Duodenal mucosa (tissue), 2 donors: ENCODE data around the gene LYZL4.

ENCODE experiments used
- H3K27ac ChIP-seq: one replicate; pipeline ENCODE4 v1.7.0; 2013; ENCODE audit warnings: low read depth, low read length
- H3K27me3 ChIP-seq, 2 donors: one replicate each; pipeline ENCODE4 v1.7.0; 2013; ENCODE audit warnings: low read length in 2 of 2, control low read depth in 1 of 2; ENCODE audit not compliant: insufficient read depth in 2 of 2, control insufficient read depth in 1 of 2
- H3K36me3 ChIP-seq, 2 donors: one replicate each; pipeline ENCODE4 v1.7.0; 2013; ENCODE audit warnings: low read length in 2 of 2, control low read depth in 1 of 2; ENCODE audit not compliant: insufficient read depth in 2 of 2, control insufficient read depth in 1 of 2
- H3K4me1 ChIP-seq, 2 donors: one replicate each; pipeline ENCODE4 v1.7.0; 2013; ENCODE audit warnings: low read length in 2 of 2, control low read depth in 1 of 2; ENCODE audit not compliant: insufficient read depth in 2 of 2, control insufficient read depth in 1 of 2
- H3K4me3 ChIP-seq, 2 donors: one replicate each; pipeline ENCODE4 v1.7.0; 2013; ENCODE audit warnings: low read length in 2 of 2, low read depth in 1 of 2
- H3K9ac ChIP-seq, 2 donors: one replicate each; pipeline ENCODE4 v1.7.0; 2013; ENCODE audit warnings: low read length in 2 of 2, low read depth in 1 of 2
- H3K9me3 ChIP-seq, 2 donors: one replicate each; pipeline ENCODE4 v1.7.0; 2013; ENCODE audit warnings: low read length in 2 of 2, control low read depth in 1 of 2; ENCODE audit not compliant: control insufficient read depth in 1 of 2

LYZL4 gene

DNA sequence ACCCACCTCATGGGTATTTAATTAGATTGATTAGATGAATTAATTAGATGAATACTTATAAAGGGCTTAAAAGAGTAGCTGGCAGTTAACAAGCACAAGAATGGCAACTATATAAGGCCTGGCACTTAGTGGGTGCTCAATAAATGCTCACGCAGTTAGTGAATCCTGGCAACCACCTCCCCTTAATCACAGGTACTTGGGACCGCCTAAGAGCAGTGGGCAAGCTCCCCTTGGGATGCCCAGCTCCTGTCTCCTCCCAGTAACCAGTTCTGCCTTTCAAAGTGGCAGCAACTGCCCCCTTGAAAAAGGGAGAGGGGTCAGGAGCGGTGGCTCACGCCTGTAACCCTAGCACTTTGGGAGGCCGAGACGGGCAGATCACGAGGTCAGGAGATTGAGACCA is 4.6 kb downstream of the LYZL4 start:
- H3K9ac ChIP-seq: no peak overlapping the region

DNA sequence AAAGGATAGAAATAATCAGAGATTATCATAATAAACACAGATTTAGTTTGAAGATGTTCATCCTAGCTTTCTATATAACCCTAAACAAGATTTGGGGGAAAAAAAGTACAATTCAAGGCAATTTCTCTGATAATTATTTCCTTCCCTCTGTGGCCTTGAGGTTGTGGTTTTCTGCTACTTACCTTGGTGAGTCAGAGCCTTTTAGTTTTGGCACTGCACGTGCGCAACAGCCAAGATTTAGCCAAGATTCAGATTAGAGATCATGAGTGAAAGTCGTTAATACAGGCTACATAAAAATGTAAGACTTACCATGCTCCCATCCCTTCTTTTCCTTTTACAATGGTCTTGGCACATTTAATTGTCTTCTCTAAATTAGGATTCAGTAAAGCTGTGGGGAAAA is 6.7 kb downstream of the LYZL4 start:
- Histone ChIP-seq H3K4me3 (no peak overlapping the region), H3K27me3 (no peaks in the 10 kb centered on the region), H3K27ac (no peak overlapping the region), H3K9ac (no peak overlapping the region), H3K9me3 (no peaks in the 10 kb centered on the region), H3K36me3 (no peaks in the 10 kb centered on the region), H3K4me1 (no peaks in the 10 kb centered on the region)

More for the DNA sequence above, 4.6 kb downstream of the LYZL4 start:
- Histone ChIP-seq H3K4me1 (no peaks in the 10 kb centered on the region), H3K27ac (no peak overlapping the region), H3K36me3 (no peaks in the 10 kb centered on the region), H3K27me3 (no peaks in the 10 kb centered on the region), H3K9me3 (no peaks in the 10 kb centered on the region), H3K4me3 (no peak overlapping the region)

DNA sequence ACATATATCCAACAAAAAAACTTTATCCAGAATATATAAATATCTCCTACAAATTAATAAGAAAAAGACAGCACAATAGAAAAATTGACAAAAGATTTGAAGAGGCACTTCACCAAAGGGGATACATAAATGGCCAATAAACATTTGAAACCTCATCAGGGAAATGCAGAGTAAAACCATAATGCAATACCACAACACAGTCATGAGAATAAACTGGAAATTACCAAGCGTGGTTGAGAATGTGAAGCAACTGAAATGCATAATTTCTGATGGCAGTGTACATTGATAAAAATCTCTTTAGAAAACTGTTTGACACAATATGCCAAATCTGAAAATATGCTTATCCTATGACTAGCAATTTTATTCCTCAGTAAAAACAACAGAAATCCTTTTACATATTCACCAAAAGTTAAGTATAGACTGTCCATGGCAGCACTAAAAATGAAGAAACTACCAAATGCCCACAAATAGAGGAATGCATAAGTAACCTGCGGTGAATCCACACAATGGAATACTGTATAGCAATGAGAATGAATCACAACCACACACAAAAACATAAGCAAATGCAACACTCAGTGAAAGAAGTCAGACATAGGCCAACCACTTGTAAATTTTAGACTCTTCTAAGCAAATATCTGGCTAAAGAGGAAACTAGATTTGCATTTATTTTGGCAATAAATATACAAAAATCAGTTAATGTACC is 7.9 kb downstream of the LYZL4 start:
- Histone ChIP-seq H3K9ac (no peak overlapping the region), H3K36me3 (no peaks in the 10 kb centered on the region), H3K9me3 (no peaks in the 10 kb centered on the region), H3K4me1 (no peaks in the 10 kb centered on the region), H3K27me3 (no peaks in the 10 kb centered on the region), H3K4me3 (no peak overlapping the region), H3K27ac (no peak overlapping the region)

DNA sequence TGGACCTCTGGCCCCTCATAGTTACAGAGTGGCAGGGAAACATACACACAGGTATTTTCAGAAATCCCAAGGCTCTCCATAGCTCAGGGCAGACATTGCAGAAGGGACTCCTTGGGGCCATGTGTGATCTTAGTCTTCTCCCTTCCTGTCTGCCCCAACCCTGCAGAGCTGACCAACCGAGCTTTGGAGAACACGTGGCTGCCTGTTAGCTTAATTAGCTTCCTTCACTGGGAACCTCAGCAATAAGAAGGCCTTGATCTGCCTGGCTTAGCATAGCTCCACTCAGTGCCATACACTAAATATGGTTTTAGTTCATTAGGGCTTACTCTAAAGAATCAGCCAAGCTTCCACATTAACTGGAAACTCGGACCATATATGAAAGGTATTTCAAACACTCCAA is 12.3 kb downstream of the LYZL4 start:
- Histone ChIP-seq H3K27me3 (no peaks in the 10 kb centered on the region), H3K27ac (no peak overlapping the region), H3K9me3 (no peaks in the 10 kb centered on the region), H3K4me1 (no peaks in the 10 kb centered on the region), H3K4me3 (no peak overlapping the region), H3K9ac (no peak overlapping the region), H3K36me3 (no peaks in the 10 kb centered on the region)

DNA sequence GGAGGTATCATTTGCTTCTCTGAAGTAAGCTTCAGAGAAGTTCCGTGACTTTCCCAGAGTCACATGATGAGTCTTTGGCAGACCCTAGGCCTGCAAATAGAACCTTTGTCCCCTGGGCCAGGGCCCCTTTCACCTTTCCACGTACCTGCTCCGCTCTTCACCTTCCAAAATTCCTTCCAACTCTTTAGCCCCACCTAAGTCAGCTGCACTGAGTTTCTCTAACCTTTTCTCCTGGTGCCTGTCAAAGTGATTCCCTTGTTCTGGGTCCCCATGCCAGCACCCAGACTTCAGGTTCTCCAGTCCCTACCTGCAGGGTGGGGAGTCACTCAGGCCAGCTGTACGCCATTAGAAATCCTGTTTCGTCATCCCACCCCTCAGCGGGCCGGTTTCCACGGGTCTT is 12.8 kb downstream of the LYZL4 start:
- Histone ChIP-seq H3K4me1 (no peaks in the 10 kb centered on the region), H3K36me3 (no peaks in the 10 kb centered on the region), H3K9me3 (no peaks in the 10 kb centered on the region), H3K4me3 (no peak overlapping the region), H3K9ac (no peak overlapping the region), H3K27ac (no peak overlapping the region), H3K27me3 (no peaks in the 10 kb centered on the region)

DNA sequence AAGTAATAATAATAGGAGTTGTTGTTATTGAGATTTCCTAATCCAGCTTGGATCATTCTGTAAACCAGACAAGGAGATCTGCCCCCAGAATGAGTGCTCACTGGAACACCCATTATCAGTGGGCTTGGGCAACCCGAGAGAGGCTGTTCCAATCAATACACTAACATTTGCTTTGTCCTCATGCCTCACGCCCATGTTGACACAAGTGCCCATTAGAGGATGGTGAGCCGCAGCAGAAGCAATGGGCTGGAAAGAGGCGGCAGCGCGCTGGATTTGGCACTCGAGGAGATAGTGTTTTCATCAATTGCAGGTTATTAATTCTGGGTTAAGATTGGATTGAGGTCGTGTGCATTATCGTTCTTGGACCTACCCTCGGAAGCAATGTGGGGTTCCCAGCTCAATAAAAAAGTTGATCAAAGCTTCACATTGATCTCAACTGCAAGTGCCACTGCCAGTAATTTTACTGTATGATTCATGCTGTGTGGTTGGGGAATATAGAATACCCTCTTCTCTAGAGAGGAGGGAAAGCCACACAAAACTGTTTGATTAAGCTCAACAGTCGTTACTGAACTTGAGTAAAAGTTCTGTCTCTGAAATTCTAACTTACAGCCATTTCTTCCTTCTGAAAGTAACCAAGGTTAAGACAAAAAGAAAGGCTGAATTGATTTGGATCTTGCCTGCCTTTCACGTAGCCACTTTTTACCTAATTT is 15.7 kb downstream of the LYZL4 start:
- no peaks in the 10 kb centered on the region for H3K9me3 ChIP-seq
- no peaks in the 10 kb centered on the region for H3K36me3 ChIP-seq
- H3K27me3 ChIP-seq: no peaks in the 10 kb centered on the region
- no peaks in the 10 kb centered on the region for H3K4me1 ChIP-seq
- H3K9ac ChIP-seq: no peak overlapping the region
- no peak overlapping the region for H3K4me3 ChIP-seq
- no peak overlapping the region for H3K27ac ChIP-seq

DNA sequence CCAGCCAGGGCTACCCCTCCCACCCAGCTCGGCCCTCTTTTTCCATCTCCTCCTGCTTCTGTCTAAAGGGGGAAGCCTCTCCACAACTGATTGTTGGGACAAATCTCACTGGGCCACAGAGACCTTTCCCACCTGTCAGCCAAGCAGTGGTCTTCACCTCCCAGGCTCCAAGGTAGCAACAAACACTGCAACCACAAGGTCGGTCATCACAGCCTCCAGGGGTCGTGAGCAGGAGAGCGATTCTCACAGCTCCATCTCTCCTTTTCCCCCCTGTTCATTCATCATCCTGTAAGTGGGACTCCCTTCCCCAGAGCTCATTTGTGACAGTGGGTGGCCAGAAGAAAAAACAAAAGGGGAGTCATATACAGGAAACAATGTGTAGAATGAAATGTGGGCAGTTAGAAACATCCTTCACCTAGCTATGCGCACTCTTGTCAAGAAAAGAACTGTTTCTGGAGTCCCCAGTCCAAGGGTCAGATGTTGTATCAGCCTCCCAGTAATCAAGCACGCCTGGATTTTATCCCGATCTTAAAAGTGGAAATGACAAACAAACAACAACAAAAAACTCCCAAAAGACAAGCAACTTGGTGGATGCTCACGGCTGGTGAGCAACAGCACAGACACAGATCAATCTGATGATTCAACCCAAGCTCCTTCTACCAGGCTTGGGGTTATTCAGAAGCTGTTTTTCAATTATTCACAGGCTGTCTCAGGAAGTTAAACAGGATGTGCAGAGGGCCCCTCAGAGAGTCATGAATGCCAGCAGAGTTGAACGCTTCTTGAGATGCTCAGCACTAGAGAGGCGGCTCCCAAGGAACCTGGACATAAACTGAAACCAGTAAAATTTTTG is 22.4 kb downstream of the LYZL4 start:
- H3K4me3 ChIP-seq: no peak overlapping the region
- no peaks in the 10 kb centered on the region for H3K27me3 ChIP-seq
- no peak overlapping the region for H3K27ac ChIP-seq
- no peaks in the 10 kb centered on the region for H3K4me1 ChIP-seq
- no peak overlapping the region for H3K9ac ChIP-seq
- H3K36me3 ChIP-seq: no peaks in the 10 kb centered on the region
- no peaks in the 10 kb centered on the region for H3K9me3 ChIP-seq

DNA sequence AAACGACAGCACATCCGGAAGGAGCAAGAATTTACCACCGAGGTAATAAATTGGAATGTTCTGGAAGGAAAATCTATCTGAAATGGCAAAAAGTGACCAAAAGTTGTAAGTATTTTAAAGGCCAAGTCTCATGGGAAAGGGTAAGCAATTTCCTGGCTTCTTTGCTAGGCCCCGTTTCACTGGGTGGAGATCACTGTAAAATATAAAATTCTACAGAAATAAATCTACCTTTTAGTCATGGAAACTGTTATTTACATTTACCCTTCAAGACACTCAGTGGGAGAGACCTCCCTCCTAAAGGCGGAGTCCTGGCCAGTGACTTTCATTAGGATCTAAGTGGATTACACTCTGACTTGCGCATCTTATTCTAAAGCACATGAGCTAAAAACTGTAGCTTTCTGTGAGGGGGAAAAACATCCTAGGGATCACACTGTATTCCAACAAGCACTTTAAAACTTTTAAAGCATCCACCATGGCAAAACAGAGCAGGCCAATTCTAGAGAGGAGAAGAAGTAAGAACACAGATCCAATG is 28.8 kb downstream of the LYZL4 start:
- H3K4me1 ChIP-seq: no peaks in the 10 kb centered on the region
- no peaks in the 10 kb centered on the region for H3K9me3 ChIP-seq
- H3K36me3 ChIP-seq: no peaks in the 10 kb centered on the region
- H3K9ac ChIP-seq: no peak overlapping the region
- H3K27me3 ChIP-seq: no peaks in the 10 kb centered on the region
- H3K27ac ChIP-seq: no peak overlapping the region
- no peak overlapping the region for H3K4me3 ChIP-seq

DNA sequence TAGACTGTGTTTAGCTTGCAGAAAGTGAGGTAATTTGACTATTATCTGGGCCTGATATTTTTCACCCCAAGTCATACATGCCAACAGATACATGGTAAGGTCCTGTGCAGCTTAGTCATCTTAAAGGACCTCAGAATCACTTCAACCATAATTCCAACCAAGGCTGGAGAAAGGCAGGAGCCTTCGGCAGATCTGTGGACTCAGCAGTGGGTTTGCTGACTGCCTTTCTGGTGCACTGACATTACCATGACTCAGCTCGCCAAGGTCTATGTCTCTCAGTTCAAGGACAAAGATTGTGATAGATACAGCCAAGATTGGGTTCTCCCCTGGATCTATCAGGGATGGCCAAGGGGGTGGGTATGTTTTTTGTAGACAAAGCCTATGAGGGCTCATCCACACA is 32.7 kb downstream of the LYZL4 start:
- no peaks in the 10 kb centered on the region for H3K27me3 ChIP-seq

DNA sequence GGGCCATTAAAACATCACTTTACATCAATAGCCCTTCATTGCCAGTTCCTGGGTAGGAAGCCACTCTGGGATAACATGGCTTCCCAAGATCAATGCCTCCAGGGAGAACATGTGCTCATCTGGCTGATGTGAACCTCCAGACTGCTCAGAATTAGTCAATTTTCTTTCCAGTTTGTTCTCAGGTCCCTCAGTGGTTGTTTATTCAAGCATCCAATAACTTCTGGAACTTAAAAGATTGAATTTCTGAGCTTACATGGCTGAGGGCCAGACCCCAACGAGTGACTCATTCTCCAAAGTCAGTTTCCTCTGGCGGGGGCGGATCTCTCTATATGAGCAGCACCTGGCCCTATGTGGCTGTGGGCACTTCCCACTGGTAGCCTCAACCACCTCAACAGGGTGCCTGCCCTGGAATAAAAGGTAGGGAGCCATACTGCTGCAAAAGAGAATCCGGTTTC is 34.0 kb downstream of the LYZL4 start:
- Histone ChIP-seq H3K4me3 (no peak overlapping the region), H3K36me3 (no peaks in the 10 kb centered on the region), H3K27me3 (no peaks in the 10 kb centered on the region), H3K9ac (no peak overlapping the region), H3K4me1 (no peaks in the 10 kb centered on the region), H3K27ac (no peak overlapping the region), H3K9me3 (no peaks in the 10 kb centered on the region)

More for the DNA sequence above, 32.7 kb downstream of the LYZL4 start:
- Histone ChIP-seq H3K4me1 (no peaks in the 10 kb centered on the region), H3K36me3 (no peaks in the 10 kb centered on the region), H3K4me3 (no peak overlapping the region), H3K9me3 (no peaks in the 10 kb centered on the region), H3K9ac (no peak overlapping the region), H3K27ac (no peak overlapping the region)
